HG03175 (cell line): Measurements from ENCODE around the gene PGRMC2.

Experiments
- ATAC-seq: cut with Tn5 transposase; IDR thresholded peaks from one replicate; pipeline ENCODE4 v1.9.1; 2021; ENCODE audit warnings: mild to moderate bottlenecking, moderate library complexity; ENCODE audit not compliant: unreplicated experiment

Gene PGRMC2

DNA sequence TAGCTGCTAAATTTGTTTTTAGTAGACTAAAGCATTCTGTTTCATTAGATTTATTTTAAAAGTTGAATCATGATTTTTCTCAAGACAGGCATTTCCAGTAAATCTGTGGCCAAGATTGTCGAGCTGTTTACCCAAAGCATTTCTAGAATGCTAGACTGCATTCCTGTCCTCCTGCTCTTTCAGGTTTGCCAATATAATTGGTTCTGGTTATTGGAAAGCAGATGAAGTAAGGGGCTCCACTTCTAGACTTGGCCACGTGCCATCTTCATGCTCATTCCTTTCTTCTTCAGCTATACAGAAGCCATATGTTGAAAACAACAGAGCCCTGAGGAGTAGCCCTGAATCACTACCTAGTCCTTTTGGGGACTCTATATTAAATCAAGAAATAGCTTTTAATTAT is 62.5 kb downstream of the PGRMC2 start:
- no peak for ATAC-seq

DNA sequence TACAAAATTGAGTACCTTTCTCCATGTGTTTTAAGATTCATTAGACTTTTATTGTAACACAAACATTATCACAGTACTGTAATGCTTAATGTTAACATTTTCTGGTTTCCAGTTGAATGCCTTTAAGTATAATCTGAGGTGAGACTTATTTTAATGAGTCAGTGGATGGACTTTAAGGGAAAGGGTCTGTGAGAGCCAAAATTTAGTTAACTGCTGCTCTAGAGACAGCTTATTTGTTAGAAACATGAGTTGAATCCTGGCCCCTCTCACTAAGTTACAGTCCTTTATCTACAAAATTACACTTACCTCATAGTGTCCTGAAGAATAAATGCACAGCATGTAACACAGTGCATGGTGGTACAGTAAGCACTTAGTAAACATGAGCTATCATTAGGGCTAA is 66.0 kb downstream of the PGRMC2 start:
- ATAC-seq = no peak

DNA sequence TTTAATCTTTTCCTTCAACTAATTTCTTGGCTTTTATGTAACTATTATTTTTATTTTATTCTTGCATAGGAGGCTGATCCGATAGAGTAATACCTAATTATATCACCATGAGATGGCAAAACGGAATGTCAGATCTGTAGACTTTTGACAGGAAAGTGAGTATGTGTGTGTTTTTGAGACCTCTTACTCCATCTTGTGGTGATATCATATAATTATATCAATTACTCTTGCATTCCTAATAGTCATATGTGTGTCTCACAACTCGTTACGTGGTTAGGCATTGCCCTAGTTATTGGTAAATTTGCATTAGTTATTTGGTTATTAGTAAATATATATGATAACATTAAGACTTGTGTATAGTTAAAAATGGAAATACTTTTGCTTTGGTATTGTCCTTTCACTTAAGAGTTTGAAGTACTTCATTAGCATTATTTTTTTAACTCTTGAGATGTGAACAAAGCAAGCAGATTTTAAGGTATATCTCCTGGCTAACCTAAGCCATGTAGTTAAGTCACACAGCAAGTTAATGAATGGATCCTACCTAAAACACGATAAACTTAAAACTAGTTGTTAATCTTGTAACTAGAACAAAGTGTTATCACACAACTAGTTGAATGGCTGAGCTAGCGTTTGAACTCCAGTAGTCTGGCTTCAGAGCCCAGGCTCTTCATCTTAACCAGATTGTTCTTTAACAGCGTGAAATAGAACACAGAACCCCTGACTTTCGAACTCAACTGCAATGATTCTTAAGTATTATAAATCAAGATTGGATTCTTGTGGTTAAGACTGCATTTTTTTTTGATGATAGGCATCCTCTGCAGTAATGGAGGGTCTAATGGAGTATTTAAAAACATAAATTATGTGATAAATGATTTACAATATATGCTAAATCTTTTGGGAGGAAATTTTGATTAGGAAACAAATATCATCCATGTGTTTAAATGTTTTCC is 67.1 kb downstream of the PGRMC2 start:
- ATAC-seq = peak; percentile 83
